ENCODE results near the gene GPR42. TPM values are rescaled to one million over a fixed set of nuclear protein-coding genes. Genes with fewer than 3 reads are reported as not detected.
"Not testable (repeated sequence)": the region's sequence is repeated elsewhere in the genome, so short reads cannot be mapped to it uniquely, and the experiment has no call there.

The GPR42 gene
- total RNA-seq, 1 donor from 2014 or later = not detected

GRCh38 chr19:35362261-35363000, 8.4 kb upstream of the GPR42 start:
- DNase-seq (ENCODE audit: low read depth in 2 of 2) = no peak

GRCh38 chr19:35363001-35363590, 7.8 kb upstream of the GPR42 start:
- DNase-seq (ENCODE audit: low read depth in 2 of 2) = no peak

- DNase-seq (ENCODE audit: low read depth in 2 of 2) = no peak
Measured at GRCh38 chr19:35363711-35364425, 7.0 kb upstream of the GPR42 start.

GRCh38 chr19:35365303-35365702, 5.6 kb upstream of the GPR42 start:
- DNase-seq (ENCODE audit: low read depth in 2 of 2) = no peak

DNA sequence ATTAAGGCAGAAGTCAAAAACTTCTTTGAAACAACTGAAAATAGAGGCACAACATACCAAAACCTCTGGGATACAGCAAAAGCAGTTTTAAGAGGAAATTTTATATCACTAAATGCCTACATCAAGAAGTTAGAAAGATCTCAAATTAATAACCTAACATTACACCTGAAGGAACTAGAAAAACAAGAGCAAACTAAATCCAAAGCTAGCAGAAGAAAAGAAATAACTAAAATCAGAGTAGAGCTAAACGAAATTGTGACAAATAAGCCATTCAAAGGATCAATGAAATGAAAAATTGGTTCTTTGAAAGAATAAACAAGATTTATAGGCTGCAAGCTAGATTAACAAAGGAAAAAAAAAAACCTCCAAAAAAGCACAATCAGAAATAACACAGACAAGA, 2.5 kb upstream of the GPR42 start:
- DNase-seq (ENCODE audit: low read depth in 2 of 2) = no peak

GRCh38 chr19:35369522-35369921, 1.3 kb upstream of the GPR42 start:
- DNase-seq (ENCODE audit: low read depth in 2 of 2) = no peak

DNA sequence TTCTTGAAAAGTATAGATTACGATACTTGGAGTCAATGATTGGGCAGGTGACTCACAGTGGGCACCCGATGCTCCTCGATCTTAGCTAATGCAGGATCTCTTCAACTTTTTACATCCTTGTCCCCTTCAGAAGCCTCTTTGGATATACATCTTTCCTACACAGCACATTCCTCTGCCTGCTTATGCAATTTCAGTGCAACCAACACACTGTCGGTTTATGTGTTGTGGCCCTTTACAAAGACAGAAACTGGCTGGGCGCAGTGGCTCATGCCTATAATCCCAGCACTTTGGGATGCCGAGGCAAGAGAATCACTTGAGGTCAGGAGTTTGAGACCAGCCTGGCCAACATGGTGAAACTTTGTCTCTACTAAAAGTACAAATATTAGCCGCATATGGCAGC, 2.6 kb downstream of the GPR42 start:
- DNase-seq (ENCODE audit: low read depth in 2 of 2) = no peak

GRCh38 chr19:35374031-35374430, 3.2 kb downstream of the GPR42 start:
- DNase-seq (ENCODE audit: low read depth in 2 of 2) = not testable (repeated sequence)

- DNase-seq (ENCODE audit: low read depth in 2 of 2) = no peak
Measured at GRCh38 chr19:35375505-35376307, 4.8 kb downstream of the GPR42 start.

GRCh38 chr19:35377656-35378055, 6.8 kb downstream of the GPR42 start:
- no peak for DNase-seq (ENCODE audit: low read depth in 2 of 2)

- DNase-seq (ENCODE audit: low read depth in 2 of 2) = no peak
Measured at GRCh38 chr19:35378356-35378755, 7.5 kb downstream of the GPR42 start.

- not testable (repeated sequence) for DNase-seq (ENCODE audit: low read depth in 2 of 2)
Measured at GRCh38 chr19:35379545-35379944, 8.7 kb downstream of the GPR42 start.

- no peak for DNase-seq (ENCODE audit: low read depth in 2 of 2)
Measured at GRCh38 chr19:35379992-35380391, 9.1 kb downstream of the GPR42 start.

GRCh38 chr19:35380450-35381124, 9.7 kb downstream of the GPR42 start:
- DNase-seq (ENCODE audit: low read depth in 2 of 2) = no peak

- no peak for DNase-seq (ENCODE audit: low read depth in 2 of 2)
Measured at GRCh38 chr19:35381318-35381717, 10.4 kb downstream of the GPR42 start.

GRCh38 chr19:35381926-35382325, 11.1 kb downstream of the GPR42 start:
- no peak for DNase-seq (ENCODE audit: low read depth in 2 of 2)

GRCh38 chr19:35383536-35383935, 12.7 kb downstream of the GPR42 start:
- no peak for DNase-seq (ENCODE audit: low read depth in 2 of 2)

DNA sequence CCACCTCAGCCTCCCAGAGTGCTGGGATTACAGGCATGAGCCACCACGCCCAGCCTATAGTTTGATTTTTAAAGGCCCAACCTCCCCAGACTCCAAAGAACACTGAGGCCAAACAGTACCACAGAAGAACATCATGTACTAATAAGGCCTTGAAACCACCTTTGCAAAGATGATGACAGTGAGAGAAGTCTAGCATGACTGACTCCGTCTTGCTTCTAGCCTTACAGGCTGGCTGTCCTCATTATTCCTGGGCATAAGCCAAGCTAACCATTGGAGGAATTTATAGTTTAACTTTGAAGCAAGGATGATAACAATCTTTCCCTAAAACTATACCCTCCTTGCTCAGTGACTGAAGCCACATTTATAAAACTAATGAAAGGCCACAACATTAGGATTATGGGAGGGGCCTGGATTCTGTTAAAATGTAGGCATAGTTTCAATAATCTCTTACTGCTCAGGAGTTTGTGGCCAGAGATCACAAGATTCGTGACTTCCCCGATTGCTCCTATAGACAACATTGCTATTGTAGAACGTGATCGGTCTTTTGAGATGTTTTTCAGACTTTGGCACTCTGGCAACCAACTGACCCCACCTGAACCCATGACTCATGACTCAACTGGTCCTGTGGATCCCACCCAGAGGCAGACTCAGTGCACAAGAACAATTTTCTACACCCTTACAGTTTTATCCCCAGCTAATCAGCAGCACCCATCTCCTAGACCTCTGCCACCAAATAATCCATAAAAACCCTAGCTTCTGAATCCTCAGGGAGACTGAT, 17.6 kb downstream of the GPR42 start:
- DNase-seq (ENCODE audit: low read depth in 2 of 2) = no peak

GRCh38 chr19:35389192-35389861, 18.5 kb downstream of the GPR42 start:
- DNase-seq (ENCODE audit: low read depth in 2 of 2) = no peak
